ENCODE data around the gene OSBPL10.
"Not testable (repeated sequence)": the region's sequence is repeated elsewhere in the genome, so short reads cannot be mapped to it uniquely, and the experiment has no call there.

The OSBPL10 gene

DNA sequence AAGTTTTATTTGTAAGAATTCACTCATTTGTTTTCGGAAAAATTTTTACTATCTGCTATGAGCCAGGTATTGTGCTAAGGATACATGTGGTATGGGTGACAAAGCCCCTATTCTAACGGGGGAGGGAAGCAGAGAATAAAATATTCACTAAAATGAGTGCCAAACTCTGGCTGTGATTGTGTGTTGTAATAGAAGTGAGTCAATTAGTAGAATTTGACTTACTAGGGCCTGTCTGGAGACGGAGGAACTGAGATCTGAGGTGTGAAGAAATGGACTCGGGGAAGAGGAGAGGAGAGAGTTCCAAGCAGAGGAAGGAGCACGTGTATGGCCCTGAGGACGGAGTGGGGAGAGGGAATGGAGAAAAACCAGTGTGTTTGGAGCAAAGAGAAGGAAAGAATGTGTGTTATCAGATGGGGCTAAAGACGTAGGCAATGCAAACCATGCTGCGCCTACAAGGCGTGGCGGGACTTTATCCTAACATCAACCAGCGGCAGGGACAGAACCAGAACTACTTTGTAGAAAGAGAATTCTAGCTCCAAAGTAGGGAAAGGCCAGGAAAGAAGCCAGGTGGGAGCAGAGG lies 89.1 kb downstream of the OSBPL10 start:
- no peak for DNase-seq (ENCODE audit: low read depth in 2 of 2)

DNA sequence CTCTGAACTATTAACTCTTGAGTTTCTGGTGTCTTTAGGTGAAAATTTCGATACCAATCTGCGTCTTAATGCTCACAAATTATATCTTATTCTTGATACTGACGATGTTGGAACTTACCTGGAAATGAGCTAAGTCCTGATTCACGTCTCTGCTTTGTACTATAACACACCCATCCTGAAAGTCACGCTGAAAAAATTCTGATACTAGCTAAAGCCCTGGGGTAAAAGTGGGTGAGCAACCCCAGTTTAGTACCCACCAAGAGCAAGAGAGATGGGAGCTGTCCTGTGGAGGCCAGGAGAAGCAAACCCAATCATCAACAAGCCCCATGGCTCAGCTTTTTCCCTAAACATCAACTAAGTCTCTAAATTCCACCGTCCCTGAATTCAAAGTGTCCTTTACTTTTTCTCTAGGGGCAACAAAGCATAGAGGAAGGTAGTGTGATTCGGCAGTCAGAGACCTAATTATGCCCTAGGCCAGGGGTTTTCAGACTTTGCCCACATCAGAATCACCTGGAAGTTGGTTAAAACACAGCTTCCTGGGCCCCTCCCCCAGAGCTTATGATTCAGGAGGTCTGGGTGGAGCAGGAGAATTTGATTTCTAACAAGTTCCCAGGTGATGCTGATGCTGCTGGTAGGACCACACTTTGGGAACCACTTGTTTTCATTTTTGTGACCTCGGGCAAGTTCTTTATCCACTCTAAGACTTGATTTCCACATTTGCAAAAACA lies 90.2 kb downstream of the OSBPL10 start:
- DNase-seq (ENCODE audit: low read depth in 2 of 2) = no peak

DNA sequence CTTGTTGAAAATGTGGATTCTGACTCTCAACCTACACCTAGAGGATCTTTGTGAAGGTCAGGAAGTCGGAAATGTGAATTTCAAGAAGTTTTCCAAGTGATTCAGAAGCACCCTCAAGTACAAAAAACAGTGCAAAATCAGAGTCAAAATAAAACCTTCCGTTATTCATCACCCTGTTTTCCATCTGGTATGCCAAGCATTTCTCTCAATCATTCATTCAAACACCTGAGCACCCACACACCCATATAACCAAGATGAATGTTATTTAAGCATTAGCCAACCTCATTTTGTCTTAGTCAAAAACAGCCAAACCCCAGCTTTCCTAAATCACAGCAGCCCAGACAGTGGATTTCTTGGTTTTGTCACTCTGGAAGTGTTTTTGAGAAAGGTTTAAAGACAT lies 91.1 kb downstream of the OSBPL10 start:
- no peak for DNase-seq (ENCODE audit: low read depth in 2 of 2)

DNA sequence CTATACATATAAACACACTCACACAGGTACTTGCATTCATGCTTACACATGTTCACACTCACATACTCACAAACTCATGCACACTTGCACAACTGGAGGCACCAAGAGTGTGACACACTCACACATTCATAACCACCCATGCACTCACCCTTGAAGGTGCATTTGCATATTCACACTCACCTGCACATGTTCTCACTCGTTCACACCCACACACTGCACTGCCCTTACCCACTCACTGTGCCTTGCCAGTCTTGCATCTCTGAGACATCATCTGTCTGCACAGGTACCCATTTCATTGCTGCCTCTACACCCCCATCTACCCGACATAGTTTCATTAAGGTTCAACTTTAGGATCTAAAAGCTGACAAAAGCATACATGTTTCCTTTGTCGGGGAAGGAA lies 95.8 kb downstream of the OSBPL10 start:
- no peak for DNase-seq (ENCODE audit: low read depth in 2 of 2)

DNA sequence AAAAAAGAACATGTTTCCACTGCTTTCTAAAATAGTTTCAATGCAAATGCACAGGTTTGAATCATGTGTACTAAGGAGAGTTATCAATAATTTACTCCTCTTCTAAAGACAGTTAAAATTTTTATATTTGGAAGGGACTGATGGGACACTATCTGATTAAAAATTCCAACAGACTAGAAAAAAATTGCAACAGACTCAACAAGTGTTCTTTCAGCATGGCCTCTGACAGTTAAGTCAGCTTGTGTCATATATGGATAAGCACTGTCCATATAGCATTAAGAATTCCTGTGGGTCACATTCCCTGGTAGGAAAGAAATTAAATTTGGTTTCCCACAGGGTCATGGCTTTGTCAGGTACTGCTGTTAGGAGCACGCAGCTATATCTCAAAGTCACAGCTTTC lies 96.8 kb downstream of the OSBPL10 start:
- DNase-seq (ENCODE audit: low read depth in 2 of 2) = no peak

DNA sequence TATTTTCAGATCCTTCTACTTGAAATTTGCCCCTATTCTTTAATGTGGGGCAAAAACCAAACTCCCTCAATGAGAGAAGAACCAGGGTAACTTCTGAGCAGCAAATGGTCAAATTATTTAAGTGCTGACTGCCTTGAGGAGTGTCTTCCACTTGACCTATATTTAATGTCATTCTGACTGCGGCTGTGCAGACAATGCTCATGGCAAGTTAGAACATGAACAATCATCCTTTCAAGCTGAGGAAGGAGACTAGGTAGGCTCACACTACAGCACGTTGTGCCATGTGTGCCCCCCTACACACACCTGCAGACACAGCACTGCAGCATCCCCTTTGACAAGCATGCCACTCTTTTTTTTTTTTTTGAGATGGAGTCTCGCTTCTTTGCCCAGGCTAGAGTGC lies 98.2 kb downstream of the OSBPL10 start:
- no peak for DNase-seq (ENCODE audit: low read depth in 2 of 2)

DNA sequence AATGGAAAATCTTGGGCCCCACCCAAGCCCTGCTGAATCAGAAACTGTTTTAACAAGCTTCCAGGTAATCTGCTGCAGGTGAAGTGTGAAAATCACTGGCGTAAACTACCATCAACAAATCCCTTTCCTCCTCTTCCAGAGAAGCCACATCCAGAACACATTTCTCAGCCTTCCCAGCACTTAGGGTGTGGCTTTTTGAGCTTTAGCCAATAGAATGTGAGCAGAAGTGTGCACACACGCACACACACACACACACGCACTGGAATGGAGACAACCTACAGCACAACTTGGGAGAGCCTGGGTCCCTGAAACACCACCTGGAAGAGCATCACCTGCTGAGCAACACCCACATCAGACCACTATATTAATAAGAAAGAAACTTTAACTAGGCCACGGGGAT lies 98.6 kb downstream of the OSBPL10 start:
- DNase-seq (ENCODE audit: low read depth in 2 of 2) = no peak

DNA sequence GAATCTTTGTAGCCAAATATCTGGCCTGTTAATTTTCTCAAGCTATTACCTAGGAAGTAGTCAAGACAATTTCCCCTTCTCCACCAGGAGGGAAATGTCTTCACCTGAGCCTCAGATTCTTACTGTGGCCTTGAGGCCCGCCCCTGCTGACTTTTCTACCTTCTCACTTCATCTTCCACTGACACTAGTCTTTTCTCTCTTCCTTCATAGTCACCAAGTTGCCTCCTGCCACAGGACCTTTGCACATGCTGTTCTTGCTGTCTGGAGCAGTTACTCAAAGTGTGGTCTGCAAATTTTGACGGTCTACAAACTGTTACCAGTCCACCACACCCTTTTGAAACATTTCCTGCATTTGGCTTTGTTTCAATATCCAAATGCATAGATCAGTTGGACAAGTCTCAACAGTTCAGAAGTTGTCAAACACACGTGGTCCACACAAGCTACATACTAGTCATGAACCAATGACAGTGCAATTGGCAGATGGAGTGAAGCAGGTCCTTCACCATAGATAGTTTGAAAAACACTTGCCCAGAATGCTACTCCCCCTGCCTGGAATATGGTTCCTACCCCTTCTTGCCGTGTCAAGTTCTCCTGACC lies 100.5 kb downstream of the OSBPL10 start:
- DNase-seq (ENCODE audit: low read depth in 2 of 2) = no peak

DNA sequence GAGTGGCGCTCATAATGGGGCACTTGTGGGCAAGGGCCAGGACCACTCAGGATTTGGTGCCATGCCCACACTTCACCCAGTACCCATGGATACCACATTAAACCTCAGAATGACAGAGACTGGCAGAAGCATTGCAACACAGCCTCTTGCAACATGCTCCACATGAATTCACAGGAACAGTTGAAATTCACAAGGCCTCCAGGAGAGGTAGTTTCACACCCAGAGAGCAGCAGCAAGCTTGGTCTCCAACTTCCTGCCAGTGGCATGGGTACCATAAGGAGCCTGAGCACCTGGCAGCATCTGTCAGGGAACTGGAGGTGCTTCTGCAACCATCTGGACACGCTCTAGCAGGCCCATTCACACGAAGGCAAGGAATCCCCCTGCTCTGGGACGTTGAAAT lies 101.0 kb downstream of the OSBPL10 start:
- DNase-seq (ENCODE audit: low read depth in 2 of 2) = no peak

DNA sequence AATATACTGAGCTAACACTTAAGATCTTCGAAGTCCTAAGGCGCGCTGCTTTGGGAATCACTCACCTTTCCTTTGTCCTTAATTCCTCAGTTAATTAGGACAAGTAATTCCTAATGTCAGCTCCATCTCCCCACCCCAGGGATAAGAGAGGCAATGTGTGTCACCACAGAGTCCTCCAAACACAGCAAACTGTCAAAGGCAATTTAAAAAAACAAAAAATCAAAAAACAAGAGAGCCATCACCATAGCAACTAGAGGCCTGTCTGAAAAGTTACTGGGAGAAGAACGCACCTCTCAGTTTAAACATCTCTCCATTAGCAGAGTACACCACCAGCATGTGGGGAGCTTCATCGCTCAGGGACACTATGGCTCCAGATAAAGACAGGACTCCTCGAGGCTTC lies 101.7 kb downstream of the OSBPL10 start:
- no peak for DNase-seq (ENCODE audit: low read depth in 2 of 2)

DNA sequence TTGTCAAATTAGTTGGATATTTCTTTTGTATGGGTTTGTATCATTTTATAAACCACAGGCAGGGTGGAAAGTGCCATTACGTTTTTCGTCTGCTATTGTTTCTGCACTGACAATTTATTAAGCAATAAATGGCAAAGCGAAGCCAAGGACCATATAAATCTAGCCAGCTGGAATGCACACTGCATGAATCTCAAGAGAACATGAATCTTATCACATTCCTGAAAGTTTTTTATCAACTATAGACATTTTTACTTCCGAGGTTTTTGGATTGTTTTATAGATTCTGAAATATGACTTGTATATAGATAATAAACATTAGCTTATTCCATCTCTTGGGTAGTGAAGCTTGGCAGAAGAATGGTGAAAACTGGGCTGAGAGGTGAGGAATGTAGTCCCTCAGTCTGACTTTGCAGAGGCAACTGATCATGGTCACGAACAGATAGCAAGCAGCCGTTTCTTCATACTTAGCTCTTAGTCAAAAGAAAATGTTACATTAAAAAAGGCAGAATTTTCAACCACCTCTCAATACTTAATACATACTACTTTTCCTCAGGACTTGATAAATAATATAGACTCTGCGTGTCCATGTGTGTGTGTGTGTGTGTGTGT lies 102.7 kb downstream of the OSBPL10 start:
- DNase-seq (ENCODE audit: low read depth in 2 of 2) = no peak

DNA sequence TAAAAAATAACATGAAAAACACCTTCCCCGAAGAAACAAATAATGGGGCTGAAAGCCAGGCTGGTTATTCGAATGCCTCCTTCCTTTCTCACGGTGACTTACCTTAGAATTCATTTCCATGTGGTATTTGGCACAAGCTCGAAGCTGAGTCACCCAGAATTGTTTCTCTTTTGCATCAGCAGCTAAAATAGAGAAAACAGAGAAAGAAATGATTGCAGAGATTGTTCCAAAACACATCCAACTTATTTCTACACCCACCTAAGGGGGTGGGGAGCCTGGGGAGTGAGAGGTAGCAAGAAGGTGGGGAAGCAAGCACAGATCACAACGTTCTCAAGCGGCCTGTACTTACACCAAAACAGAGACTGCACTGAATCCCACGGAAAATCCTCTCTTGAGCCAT lies 104.7 kb downstream of the OSBPL10 start:
- DNase-seq (ENCODE audit: low read depth in 2 of 2) = no peak

DNA sequence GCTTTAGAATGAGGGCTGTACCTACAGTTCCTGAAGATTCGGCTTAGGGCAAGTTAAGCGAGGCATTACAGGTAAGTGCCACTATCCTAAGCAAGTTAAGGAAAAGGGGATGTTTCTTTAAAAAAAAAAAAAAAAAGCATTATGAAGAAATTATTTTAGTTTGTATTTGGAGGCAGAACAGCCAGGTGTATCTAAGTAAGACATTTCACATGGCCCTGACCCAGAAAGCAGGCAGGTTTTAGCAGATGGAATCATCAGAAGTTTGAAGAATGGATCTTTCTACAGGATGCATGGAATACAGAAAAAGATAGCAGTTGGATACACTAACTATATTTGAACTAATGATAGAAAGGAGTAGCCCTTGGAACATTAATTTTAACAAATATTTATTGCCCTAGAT lies 105.6 kb downstream of the OSBPL10 start:
- no peak for DNase-seq (ENCODE audit: low read depth in 2 of 2)

DNA sequence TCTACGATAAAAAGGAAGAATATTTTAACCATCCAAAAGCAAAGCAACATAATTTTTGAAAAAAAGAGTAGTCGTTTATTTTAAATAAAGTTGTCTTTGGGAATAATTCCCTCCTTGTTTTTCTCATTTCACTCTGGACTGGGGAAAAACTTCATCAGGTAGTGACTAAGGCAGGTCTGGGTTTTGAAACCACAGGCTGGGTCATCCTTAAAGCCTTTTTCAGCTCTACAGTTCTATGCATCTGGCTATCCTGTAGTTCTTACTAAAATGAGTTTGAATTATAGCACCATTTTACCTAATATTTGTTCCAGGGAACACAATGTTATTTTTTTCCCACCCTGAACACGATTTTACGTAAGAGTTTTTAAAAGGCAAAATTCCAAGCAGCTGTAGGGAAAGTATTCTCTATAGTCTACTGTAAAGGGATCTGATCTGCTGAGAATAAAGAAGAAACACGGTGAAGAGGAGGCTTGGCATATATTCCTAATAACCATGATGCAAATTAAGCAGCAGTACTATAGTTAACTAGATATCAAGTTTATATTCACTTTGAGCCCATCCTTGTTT lies 107.7 kb downstream of the OSBPL10 start:
- DNase-seq (ENCODE audit: low read depth in 2 of 2) = no peak

DNA sequence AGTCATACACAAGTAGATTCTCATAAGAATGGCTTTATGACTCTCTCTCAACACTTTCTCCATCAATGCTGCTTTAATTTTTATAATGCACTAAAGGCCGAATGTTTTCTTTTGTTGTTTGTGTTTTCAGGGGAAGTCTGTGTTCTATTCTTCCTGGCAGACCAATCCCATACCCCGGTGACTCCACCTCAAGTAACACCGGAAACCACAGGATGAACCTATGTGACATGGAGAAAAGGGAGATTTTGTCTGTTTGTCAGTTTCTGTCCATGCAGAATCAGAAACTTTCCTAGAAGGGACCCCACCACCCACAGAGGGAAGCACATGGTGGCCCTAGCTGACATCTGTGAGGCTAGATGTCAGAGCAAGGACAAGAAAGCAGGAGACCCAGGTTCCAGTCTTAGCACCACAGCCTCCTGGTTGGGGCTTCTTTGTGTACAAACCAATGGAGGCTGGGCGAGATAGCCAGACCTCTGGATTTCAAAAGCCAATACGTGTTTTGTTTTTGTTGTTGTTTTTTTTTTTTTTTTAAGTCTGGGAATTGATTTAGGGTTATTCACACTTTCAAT lies 109.0 kb downstream of the OSBPL10 start:
- DNase-seq (ENCODE audit: low read depth in 2 of 2) = no peak

DNA sequence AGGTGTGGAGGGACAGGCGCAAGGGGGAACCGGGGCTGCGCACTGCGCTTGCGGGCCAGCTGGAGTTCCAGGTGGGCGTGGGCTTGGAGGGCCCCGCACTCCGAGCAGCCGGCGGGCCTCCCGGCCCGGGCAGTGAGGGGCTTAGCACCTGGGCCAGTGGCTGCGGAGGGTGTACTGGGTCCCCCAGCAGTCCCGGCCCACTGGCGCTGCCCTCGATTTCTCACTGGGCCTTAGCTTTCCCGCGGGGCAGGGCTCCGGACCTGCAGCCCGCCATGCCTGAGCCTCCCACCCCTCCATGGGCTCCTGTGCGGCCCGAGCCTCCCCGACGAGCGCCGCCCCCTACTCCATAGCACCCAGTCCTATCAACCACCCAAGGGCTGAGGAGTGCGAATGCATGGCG lies 111.0 kb downstream of the OSBPL10 start:
- DNase-seq (ENCODE audit: low read depth in 2 of 2) = not testable (repeated sequence)

DNA sequence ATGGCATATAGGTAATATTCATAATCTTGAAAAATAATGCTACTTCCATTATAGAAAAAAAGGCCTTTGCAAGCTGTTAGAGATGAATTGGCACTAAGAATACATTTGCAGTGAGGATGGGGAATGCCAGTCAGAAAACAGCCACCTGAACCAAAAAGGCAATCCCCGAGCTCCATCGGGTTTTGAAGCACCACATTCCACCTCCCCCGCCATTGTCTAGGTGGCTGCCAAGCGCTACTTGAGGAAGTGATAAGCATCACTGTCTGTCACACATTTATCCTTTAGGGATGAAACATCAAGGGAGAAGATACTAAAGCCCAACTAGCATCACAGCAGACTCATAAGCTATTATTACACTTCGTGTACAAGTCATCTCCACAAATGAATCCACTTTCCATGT lies 112.8 kb downstream of the OSBPL10 start:
- no peak for DNase-seq (ENCODE audit: low read depth in 2 of 2)

DNA sequence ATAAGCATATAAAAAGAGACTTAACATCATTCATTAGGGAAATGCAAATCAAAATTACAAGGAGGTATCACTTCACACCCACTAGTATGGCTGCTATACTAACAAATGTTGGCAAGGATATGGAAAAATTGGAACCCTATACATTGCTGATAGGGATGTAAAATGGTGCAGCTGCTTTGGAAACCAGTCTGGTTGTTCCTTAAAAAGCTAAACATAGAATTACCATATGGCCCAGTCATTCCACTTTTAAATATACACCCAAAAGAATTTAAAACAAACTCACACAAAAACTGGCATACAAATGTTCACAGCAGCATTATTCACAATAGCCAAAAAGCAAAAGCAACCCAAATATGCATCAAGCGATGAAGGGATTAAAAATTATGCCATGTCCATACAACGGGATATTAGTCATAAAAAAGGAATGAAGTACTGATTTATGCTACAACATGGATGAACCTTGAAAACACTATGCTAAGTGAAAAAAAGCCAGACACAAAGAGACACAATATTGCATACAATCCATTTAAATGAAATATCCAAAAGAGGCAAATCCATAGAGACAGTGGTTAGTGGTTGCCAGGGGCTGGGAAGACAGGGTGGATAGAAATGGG lies 118.3 kb downstream of the OSBPL10 start:
- no peak for DNase-seq (ENCODE audit: low read depth in 2 of 2)

DNA sequence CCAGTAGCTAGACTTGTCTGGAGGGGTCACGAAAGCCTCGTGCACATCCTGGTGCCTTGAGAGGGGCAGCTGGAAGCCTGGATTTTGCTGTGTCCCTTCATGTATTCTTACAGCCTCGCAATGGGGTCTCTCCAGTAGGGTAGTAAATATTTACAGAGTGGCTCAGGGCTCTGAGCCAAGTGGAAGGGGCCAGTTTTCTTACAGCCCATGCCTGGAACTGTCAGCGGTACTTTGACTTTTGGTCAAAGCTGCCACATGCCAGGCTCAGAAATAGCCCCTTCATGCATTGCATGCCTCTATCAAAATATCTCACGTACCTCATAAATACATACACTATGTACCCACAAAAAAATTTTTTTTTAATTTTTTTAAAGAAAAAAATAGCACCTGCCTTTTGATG lies 119.2 kb downstream of the OSBPL10 start:
- no peak for DNase-seq (ENCODE audit: low read depth in 2 of 2)

DNA sequence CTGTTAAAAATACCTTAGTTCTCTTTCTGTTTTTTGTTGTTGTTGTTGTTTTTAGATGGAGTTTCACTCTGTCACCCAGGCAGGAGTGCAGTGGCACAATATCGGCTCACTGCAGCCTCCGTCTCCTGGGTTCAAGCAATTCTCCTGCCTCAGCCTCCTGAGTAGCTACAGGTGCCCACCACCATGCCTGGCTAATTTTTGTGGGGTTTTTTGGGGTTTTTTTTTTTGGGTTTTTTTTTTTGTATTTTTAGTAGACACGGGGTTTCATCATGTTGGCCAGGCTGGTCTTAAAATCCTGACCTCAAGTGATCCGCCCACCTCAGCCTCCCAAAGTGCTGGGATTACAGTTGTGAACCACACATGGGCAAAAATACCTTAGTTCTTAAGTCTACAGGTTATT lies 120.4 kb downstream of the OSBPL10 start:
- not testable (repeated sequence) for DNase-seq (ENCODE audit: low read depth in 2 of 2)

DNA sequence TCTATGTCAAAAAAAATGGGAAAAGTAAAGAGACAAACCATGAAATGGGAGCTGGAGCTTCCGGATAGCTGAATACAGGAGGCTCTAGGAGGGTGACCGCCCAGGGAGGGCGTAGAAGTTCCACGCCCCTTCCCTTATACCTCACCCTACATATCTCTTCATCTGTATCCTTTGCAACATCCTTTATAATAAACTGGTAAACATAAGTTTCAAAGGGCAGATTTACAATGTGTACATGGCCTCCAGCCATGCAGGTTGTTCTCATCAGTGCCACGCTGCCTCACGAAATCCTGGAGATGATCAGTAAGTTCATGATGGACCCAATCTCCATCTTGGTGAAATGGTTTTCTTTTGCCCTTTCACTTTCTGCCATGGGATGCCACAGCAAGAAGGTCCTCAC lies 121.8 kb downstream of the OSBPL10 start:
- DNase-seq (ENCODE audit: low read depth in 2 of 2) = no peak

DNA sequence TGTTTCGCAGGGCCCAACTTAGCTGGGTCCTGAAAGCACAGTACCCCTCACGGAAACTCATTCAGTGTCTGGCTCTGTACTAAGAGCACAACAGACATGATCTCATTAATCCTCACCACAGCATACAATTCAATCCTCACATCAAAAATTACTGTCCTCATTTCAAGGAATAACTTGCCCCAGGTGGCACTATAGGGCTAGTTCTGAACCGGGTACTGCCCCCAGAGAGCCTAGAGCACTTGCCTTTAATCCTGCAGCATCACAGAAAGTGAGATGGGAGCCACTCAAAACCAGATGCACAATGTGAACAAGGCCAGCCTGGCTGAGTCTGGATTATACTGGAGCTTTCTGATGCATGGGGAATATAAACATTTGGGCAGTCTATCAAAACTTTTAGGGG lies 122.6 kb downstream of the OSBPL10 start:
- no peak for DNase-seq (ENCODE audit: low read depth in 2 of 2)
